GM11168 (cell line): ENCODE data around the gene ADPRH.

ENCODE experiments used
- in situ Hi-C: fragments of 300-500 bp; cut with MboI; formaldehyde crosslinking; loops from one replicate; pipeline ENCODE4 v1.12.0; 2022; ENCODE audit warnings: low sequenced_read_pairs; ENCODE audit not compliant: unreplicated experiment

ADPRH gene

DNA sequence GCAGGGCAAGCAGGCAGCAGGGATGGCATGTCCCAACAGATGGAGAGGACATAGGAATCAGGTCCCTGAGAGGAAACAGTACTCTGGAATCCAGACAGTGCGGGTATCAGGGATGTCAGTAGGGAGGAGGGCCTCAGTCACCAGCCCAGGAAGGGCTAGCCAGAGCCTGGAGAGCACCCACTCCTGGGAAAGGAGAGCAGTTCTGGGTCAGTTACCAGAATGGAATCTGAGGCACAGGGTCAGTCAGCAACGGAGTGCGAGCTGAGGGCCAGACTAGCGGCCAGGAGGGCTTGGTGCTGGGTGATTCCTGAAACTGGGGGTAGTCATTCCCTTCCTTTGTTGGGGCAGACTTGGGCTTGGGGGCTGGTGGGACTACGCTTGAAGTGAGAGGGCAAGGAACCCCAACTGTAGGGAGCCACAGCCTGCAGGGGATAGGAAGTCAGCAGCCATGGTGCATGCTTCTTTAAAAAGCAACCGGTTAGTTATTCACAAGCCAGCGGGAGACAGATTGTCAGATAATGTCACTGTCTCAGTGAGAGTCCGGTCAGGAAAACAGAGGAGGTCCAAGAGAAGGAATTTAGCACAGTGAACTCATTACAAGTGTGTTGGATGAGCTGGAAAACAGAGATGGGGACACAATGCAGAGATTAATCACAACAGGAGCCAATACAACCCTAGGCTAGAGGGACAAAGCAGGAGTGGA is 46.3 kb downstream of the ADPRH start:
- in situ Hi-C loops = no loop called here

GRCh38 chr3:119626196-119626595 is 46.9 kb downstream of the ADPRH start:
- in situ Hi-C loops = no loop called here

DNA sequence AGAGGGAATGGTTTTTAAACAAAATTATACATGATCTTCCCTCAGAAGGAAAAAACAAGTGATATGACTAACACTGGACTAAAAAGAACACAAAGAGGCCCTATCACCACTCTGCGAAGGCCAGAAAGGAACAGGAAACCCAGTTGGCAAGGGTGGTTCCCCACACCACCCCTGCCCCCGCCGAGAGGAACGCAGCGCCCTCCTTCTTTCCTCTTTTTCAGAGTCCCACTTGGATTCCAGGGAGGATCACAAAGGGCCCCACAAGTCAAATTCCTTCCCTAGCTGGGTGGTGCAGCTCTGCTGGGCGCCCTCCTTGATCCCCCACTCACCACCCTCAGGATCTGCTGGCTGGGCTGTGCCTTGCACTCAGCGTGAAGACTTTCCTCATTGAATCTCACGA is 48.2 kb downstream of the ADPRH start:
- in situ Hi-C loops = no loop called here

- in situ Hi-C loops = no loop called here
These were observed 49.1 kb downstream of the ADPRH start for GRCh38 chr3:119628390-119628789.

DNA sequence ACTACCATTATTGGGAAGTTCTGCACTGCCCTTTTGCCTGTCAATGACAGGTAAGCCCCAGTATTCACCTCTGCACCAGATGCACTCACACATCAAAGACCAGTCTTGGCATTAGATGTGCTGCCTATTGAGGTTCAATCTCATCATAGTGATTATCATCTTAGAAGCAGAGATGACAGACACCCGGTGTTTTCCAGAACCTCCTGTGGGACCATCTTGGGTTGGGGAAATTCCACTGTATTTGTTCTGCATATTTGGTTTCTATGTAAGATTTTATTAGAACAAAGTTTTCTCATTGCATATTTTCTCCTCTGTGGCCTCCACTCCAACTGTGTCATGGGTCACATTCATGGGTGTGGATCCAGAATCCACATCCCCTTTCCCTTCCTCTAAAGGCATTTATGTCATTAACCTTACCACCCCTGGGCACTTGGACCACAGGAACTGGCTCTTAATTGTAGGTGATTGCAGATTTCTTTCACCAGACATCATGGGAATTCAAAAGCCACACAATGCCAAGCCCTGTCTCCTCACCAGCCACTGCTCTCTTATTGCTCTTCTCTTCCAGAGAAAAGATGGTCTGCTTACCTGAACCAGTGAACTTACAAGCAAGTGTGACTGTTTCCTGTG is 49.6 kb downstream of the ADPRH start:
- in situ Hi-C loops = no loop called here

DNA sequence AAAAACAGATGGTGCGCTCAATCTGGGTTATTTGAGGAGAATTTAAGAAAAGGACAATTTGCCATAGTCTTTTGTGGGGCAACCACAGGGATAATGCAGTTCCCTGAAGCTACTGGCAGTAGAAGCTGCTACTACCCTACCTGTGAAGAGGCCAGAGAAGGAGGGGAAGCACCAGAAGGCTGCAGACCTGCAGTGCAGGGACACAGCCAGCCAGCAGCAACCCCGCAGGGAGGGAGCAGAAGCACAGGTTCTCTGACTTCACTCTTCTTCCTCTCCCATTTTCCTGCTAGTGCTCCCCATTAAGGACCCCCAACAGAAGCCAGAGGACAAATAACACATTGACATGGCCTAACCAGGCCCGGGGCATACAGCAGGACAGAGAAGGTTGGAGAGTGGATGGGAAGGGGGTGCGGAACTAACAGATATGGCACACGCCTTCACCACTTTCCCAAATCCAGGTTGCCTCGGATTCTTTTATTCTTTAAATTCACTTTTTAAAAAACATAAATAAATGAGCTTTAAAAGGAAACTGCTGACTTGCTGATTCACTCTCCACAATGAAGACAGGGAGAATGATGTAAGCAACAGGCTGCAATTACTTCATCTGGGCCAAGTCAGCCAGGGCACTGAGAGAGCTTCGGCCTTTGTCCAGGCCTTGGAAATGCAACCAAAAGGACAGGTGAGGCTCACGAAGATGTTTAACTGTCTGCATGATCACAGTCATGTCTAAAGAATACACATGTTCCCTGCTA is 51.0 kb downstream of the ADPRH start:
- in situ Hi-C loops = no loop called here

GRCh38 chr3:119630880-119631329 is 51.6 kb downstream of the ADPRH start:
- in situ Hi-C loops = no loop called here

DNA sequence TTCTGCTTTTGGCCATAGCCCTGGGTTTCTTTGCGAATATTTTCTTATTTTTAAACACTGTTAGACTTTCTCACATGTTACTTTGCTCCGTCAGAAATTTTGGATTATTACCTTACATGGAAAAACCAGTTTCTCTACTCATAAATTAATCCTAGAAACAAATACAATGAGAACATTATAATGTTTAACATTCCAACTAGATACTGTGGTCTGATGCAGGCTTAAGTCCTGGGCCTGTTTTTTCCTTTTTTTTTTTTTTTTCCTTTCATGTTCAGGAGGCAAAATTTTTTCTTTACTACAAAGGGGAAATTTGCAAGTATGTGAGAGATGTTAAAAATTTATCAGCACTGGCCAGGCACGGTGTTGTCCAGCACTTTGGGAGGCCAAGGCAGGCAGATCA is 52.2 kb downstream of the ADPRH start:
- in situ Hi-C loops = no loop called here

DNA sequence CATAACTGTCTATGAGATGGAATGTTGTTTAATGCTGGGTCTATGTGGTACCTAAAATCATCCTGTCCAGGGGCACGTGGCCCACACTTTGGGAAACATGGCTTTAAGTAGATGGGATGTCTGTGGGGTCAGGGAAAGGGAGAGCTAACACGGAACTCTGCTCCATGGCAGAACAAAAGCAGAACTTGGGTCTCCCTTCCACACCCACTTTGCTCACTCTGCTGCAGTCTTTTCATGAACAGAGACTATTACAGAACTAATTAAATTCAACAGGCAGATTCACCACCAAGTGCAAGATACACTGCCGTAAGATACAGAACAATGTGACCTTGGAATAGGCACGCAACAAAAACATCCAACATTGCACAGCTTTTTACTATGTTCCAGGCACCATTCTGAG is 52.9 kb downstream of the ADPRH start:
- in situ Hi-C loops = no loop called here

DNA sequence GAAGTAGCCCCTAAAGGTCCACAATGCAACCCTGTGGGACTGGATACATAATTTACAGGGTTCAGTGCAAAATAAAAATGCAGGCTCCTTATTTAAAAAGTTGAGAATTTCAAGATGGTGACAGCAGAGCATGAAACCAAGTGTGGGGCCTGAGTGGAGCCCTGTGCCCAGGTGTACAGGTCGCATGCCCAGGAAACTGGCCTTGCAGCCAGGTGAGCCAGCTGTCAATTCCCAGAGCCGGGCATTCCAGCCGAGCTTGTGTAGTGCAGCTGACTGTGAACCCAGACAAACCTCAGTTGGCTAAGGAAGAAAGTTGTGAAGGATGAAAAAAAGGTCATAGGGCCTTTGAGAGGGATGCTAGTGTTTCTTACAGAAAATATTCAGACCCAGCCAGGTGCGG is 53.5 kb downstream of the ADPRH start:
- in situ Hi-C loops = no loop called here

DNA sequence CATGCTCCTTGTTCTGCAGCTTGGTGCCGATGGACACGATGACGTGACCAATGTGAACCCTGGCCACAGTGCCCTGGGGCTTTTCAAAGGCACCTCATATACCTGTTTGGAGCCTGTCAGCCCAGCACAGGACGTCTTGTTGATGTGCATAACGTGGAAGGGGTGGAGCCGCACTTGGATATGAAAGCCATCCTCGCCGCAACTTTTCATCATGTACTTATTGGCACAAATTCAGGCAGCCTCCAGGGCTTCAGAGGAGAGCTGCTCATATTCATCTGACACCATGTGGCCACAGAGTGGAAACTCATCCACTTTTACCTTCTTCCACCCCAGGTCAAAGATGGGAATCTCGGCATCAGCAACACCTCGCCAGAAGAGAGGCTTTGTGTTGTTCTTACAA is 56.4 kb downstream of the ADPRH start:
- in situ Hi-C loops = no loop called here

GRCh38 chr3:119636249-119636648 is 57.0 kb downstream of the ADPRH start:
- in situ Hi-C loops = no loop called here

GRCh38 chr3:119636891-119637611 is 57.8 kb downstream of the ADPRH start:
- in situ Hi-C loops = no loop called here

- in situ Hi-C loops = no loop called here
These were observed 58.6 kb downstream of the ADPRH start for GRCh38 chr3:119637679-119638477.
